ENCODE measurements around the gene UNC45A. TPM values are rescaled to one million over a fixed set of nuclear protein-coding genes. Genes with fewer than 3 reads are reported as not detected.

UNC45A gene, protein sequence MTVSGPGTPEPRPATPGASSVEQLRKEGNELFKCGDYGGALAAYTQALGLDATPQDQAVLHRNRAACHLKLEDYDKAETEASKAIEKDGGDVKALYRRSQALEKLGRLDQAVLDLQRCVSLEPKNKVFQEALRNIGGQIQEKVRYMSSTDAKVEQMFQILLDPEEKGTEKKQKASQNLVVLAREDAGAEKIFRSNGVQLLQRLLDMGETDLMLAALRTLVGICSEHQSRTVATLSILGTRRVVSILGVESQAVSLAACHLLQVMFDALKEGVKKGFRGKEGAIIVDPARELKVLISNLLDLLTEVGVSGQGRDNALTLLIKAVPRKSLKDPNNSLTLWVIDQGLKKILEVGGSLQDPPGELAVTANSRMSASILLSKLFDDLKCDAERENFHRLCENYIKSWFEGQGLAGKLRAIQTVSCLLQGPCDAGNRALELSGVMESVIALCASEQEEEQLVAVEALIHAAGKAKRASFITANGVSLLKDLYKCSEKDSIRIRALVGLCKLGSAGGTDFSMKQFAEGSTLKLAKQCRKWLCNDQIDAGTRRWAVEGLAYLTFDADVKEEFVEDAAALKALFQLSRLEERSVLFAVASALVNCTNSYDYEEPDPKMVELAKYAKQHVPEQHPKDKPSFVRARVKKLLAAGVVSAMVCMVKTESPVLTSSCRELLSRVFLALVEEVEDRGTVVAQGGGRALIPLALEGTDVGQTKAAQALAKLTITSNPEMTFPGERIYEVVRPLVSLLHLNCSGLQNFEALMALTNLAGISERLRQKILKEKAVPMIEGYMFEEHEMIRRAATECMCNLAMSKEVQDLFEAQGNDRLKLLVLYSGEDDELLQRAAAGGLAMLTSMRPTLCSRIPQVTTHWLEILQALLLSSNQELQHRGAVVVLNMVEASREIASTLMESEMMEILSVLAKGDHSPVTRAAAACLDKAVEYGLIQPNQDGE
- 52.7 to 60.0 TPM (median 54.3 TPM) in 5 replicates for total RNA-seq (2022; extraction: Qiagen RNA extraction; ENCODE audit: low read depth)

DNA sequence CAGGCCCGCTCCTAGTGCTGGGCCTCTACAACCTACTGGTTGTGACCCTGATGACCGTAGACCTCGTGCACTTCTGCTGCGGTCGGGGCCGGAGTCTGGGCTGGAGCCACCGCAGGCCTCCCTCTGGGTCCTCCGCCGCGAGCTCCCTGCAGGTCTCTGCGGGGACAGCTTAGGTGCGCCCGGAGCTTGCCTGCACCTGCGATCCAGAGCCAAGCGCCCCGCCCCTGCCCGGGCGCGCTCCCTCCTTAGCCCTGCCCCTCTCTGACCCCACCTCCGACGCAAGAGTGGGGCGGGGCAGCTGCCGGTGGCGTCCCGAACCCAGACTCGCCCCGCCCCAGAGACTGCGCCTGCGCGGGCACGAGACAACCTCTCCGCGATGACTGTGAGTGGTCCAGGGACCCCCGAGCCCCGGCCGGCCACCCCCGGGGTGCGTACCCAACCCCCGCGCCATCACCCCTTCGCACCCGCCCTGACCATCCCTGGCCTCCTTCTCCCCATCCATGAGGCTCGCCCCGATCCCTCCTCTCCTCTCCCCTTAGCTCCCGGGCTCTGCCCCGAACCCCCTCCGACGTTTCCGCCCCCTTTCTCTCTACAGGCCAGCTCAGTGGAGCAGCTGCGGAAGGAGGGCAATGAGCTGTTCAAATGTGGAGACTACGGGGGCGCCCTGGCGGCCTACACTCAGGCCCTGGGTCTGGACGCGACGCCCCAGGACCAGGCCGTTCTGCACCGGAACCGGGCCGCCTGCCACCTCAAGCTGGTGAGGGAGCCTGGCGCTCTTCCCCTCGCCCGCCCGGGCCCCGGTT, at the start of gene UNC45A:
UNC45A (plus strand) TSS at position 337 of the 803 bp plus-strand sequence; CDS start at position 377, 40 bp downstream.

DNA sequence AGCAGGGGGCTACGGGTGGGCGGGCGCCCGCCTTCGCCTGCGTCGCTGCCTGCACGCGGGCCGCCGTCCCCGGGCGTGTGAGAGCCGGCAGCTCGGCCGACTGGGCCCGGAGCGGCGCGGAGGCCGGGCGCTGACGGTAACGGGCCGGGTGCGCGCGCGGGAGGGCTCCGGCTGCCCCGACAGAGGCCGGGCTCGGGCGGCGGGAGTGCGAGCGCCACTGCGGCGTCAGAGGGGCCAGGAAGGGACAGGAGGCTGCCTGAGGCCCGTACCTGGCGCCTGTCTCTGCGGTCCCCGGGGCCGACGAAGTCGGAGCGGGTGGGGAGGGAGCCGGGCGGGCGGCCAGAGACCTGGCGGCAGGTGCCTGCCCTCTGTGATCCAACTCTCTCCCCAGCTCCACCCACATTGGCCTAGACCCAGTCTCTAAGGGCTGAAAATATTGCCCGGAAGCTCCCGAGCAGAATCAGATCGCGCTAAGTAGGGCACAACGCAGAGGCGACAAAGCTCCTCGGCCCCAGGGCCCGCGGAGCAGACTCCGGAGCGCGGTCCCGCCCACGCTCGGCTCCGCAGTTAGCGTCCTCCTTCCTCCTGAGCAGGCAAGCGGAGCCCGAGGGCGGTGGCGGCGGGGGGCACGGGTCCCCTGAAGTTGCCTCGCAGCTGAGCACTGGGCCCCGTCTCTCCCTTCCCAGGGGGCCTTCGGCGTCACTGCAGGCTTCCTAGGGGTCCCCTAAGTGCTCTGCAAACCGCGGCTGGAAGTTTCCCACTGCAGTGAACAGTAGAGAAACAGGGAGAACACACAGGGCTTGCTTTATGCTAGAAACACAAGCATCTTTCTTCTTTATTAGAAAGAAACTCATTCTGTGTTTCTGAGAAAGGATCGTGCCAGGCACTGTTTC, 32.0 kb upstream of the UNC45A start, which contains the start of gene MAN2A2:
MAN2A2 (plus strand) TSS at position 463 of the 893 bp plus-strand sequence. CDS start 906 bp downstream, outside the sequence.

DNA sequence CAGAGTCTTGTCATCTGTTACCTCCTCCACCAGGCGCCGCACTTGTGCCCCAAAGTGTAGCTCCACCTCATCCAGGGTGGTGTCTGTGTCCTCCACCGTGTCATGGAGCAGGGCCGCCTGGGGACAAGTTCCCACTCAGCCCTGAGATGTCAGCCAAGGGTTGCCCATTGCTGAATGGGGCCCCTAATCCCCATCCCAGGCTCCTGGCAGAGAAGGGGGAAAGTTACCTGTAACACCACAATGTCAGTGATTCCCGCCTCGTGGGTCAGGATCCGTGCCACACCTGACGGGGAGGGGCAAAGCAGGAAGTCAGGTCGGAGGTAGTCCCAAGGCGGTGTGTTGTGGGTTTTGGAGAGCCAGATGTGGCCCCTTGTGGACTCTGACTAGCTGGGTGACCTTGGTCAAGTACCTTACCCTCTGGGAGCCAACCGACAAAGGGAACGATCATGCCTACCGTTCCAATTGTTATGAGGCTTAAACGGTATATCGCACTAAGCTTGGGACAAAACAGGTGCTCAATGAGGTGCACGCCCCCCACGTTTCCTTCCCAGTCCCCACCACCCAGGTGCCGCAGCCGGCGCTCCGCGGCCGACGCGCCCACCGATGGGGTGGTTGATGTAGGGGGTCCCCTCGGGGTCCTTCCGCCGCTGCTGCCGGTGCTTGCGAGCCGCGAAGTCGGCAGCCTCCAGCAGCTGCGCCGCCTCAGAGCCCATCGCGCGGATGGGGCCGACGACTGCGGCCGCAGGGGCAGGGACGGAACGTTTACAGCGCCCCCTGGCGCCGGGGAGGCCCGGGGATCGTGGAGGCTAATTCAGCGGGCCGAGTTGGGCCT, 3.0 kb upstream of the UNC45A start, which contains the start of gene HDDC3:
HDDC3 (minus strand) TSS at position 722 of the 832 bp plus-strand sequence; CDS start at position 713, 9 bp downstream.

DNA sequence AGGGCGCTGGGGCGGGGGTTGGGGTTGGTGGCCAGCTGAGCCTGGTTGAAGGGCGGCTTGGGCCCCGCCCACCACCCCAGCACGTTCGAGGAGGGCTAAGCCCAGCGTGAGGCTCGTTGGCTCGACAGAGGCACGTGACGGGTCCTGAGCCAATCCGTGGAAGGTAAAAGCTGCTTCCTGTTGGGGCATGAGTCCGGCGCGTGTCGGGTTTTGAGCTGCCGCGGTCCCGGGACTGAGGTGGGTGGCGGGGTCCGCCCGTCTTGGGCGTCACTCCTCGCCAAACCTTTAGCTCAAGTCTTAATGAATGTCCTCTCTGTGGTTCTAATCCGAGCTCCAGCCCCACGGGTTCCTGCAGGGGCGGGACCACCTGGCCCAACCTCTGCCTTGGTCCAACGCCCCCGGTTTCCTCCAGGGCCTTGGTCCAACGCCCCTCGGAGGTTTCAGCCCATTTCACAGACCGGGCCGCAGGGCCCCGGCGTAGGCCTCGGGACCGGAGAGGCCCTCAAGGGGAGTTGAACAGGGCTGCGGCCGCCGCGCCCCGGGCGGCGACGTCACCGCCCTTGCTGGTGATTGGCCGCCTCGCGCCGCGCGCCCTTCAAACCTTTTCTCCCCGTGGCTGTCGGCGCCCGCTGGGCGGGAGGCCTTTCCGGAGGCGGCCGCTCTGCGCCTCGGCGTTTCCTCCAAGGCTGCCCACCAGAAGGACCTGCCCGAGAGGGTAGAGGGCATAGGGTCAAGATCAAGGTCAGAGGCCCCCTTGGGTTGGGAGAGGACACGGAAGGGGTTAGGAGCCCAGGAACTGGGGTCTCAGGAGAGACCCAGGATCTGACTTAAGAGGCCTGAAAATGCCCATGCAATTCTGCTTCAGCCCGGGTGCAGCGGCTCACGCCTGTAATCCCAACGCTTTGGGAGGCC, 19.9 kb downstream of the UNC45A start, which contains the start of gene RCCD1:
RCCD1 (plus strand) TSS at position 173 of the 912 bp plus-strand sequence. CDS start 1,851 bp downstream, outside the sequence.

DNA sequence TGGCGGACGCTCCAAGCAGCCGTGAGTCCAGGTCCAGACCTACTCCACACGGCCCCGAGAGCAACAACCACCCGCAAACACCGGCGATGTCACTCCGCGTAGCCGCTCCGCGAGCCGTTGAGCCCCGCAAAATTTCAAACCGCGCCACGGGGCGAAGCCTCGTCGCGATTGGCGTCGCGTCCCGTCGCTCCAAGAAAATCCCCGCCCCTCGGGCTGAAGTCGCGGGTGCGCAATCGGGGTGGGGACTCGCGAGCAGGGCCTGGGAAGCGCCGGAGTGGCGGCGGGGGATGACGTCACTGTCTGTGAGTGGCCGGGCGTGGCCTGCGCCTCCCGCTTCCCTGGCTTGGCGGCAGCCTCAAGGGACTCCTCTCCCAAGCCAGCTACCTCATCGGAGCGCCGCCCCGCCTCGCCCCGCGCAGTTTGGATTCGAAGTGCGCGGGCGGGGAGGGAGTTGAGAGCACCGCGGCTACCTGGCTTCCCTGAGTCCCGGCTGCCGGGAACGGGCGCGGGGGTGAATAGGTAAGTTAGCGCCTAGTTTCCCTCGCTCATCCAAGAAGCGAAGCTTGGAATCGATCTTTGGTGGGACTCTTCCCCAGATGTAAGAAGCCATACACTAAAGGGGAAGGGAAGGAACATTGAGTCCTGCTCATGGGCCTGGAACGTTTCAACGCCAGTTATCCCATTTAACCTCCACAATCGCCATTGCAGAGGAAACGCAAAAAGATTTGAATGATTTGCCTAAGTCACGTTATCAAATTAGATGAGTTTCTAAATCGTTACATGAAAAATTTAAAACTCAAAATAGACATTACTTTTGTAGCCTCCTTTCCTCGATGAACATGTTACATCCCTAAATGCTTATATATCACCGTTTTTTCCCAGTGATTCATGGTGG, 59.6 kb downstream of the UNC45A start, which contains the start of gene PRC1:
PRC1 (minus strand) TSS at position 119 of the 895 bp plus-strand sequence; CDS start at position 1, 118 bp downstream.

Other genes starting within 250 kb of the UNC45A start
- 11.0 to 13.3 TPM (median 11.9 TPM) in 5 replicates for gene BLM, start 217.9 kb upstream of the UNC45A start, total RNA-seq (2022; extraction: Qiagen RNA extraction; ENCODE audit: low read depth)
- 43.7 to 65.2 TPM (median 59.3 TPM) in 5 replicates for gene FURIN, start 66.7 kb upstream of the UNC45A start, total RNA-seq (2022; extraction: Qiagen RNA extraction; ENCODE audit: low read depth)
- gene FES, start 50.8 kb upstream of the UNC45A start, total RNA-seq (2022; extraction: Qiagen RNA extraction; ENCODE audit: low read depth): 0.51 to 1.3 TPM (median 0.99 TPM) in 5 replicates
- 21.5 to 31.1 TPM (median 29.2 TPM) in 5 replicates for gene MAN2A2, start 32.0 kb upstream of the UNC45A start, total RNA-seq (2022; extraction: Qiagen RNA extraction; ENCODE audit: low read depth)
- gene HDDC3, start 2.7 kb upstream of the UNC45A start, total RNA-seq (2022; extraction: Qiagen RNA extraction; ENCODE audit: low read depth): 27.1 to 34.8 TPM (median 30.9 TPM) in 5 replicates
- 31.1 to 52.4 TPM (median 37.1 TPM) in 5 replicates for gene RCCD1, start 19.6 kb downstream of the UNC45A start, total RNA-seq (2022; extraction: Qiagen RNA extraction; ENCODE audit: low read depth)
- 181 to 221 TPM (median 207 TPM) in 5 replicates for gene PRC1, start 59.2 kb downstream of the UNC45A start, total RNA-seq (2022; extraction: Qiagen RNA extraction; ENCODE audit: low read depth)
- 12.3 to 17.6 TPM (median 15.0 TPM) in 5 replicates for gene VPS33B, start 87.3 kb downstream of the UNC45A start, total RNA-seq (2022; extraction: Qiagen RNA extraction; ENCODE audit: low read depth)
- 0.06 to 0.15 TPM (median 0.12 TPM) in 4 of 5 replicates, not detected in the other for gene SV2B, start 165.0 kb downstream of the UNC45A start, total RNA-seq (2022; extraction: Qiagen RNA extraction; ENCODE audit: low read depth)